ENCODE data around the gene ATG14. TPM values are rescaled to one million over a fixed set of nuclear protein-coding genes. Genes with fewer than 3 reads are reported as not detected.

The ATG14 gene, protein sequence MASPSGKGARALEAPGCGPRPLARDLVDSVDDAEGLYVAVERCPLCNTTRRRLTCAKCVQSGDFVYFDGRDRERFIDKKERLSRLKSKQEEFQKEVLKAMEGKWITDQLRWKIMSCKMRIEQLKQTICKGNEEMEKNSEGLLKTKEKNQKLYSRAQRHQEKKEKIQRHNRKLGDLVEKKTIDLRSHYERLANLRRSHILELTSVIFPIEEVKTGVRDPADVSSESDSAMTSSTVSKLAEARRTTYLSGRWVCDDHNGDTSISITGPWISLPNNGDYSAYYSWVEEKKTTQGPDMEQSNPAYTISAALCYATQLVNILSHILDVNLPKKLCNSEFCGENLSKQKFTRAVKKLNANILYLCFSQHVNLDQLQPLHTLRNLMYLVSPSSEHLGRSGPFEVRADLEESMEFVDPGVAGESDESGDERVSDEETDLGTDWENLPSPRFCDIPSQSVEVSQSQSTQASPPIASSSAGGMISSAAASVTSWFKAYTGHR
- 14.0 TPM for total RNA-seq (2013)
- polyA plus RNA-seq (1 to 10 TPM; 1.8 to 6.8 (median 3.3) TPM), polyA minus RNA-seq (4.2 and 7.0 TPM in 2 replicates), total RNA-seq (10.1 to 52.9 (median 29.5) reads per million in 11 experiments)

DNA sequence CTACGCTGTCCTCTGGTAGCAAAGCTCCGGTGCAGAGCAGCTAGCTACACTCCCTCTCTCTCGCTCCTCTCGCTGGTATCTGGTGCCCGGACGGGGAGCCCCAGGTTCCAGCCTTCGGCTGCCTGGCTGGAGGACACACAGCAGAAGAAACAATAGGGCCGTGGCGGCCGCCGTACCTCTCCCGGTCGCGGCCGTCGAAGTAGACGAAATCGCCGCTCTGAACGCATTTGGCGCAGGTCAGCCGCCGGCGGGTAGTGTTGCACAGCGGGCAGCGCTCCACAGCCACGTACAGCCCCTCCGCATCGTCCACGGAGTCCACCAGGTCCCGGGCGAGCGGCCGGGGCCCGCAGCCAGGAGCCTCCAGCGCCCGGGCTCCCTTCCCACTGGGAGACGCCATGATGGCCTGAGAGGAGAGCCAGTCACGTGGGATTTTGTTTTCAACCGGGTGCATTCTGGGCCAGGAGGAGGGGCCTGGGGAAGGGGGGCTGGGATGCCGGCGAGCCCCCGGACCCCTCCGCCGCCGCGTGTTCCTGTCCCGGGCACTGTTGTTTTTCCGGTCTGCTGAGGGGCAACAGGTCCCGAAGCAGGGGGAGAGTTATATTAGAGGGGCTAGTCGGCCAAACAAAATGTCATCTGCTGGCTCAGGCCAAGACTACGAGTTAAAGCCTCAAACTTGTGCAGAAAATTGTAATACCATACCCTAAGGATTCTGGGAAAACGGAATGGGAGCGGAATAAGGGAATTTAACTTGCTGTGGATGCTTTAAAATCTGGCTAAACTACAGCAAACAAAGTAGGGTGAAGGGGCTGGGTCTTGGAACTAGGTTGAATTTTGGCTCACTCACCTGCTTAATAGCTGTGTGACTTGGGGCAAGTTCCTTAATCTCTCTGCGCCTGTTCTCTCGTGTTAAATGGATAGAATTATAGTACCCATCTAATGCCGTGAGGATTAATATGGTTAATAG, at the start of gene ATG14:
Gene ATG14 (minus strand): TSS at position 405 of the 964 bp plus-strand sequence. CDS start 8 bp downstream, at position 397.
- Histone ChIP-seq H3K9ac (ENCODE audit: insufficient read depth, low read length, poor library complexity, severe bottlenecking) (peak within 1 kb of the TSS; percentile 98), H3K27me3 (ENCODE audit: control insufficient read depth in 2 of 2, insufficient read depth in 2 of 2, low read length in 2 of 2) (peaks cover 0 to 5% of the 10 kb centered on the region in 2 donors), H3K4me3 (replicated peaks in 1 of 3; ENCODE audit: low read depth in 2 of 3, low read length in 3 of 3) (peak within 1 kb of the TSS; percentile 73 to 96 (median 90)), H3K9me3 (replicated peaks in 1 of 2; ENCODE audit: control insufficient read depth in 1 of 2, insufficient read depth in 1 of 2, low read length in 2 of 2) (no peaks in the 10 kb centered on the region), H3K4me2 (replicated peaks; ENCODE audit: extremely low read depth, low read length, poor library complexity, severe bottlenecking) (peak within 1 kb of the TSS; percentile 91), H3K36me3 (replicated peaks in 1 of 2; ENCODE audit: control insufficient read depth in 1 of 2, insufficient read depth in 2 of 2, low read length in 2 of 2) (no peaks in the 10 kb centered on the region), H3K79me2 (ENCODE audit: insufficient read depth, low read length) (peaks cover 50% of the 10 kb centered on the region), H4K20me1 (ENCODE audit: insufficient read depth, low read length) (peaks cover 22% of the 10 kb centered on the region), H3K27ac (ENCODE audit: low read depth in 1 of 2, low read length in 2 of 2) (peak within 1 kb of the TSS; percentile 44 to 88), H3K4me1 (ENCODE audit: control insufficient read depth in 1 of 2, insufficient read depth in 2 of 2, low read length in 2 of 2) (peaks cover 17 to 20% of the 10 kb centered on the region in 2 donors), H2AFZ (ENCODE audit: insufficient read depth, low read depth, low read length, poor library complexity, severe bottlenecking) (peak within 1 kb of the TSS; percentile 98)
- H3K27me3 Mint-ChIP-seq (ENCODE audit: low read depth in 3 of 3), result peaks cover 2 to 6% (median 3%) of the 10 kb centered on the region in 3 donors
- peak; percentile 58 to 66 (median 61) for DNase-seq
- H3K4me3 Mint-ChIP-seq, result peak within 1 kb of the TSS; percentile 92 to 94
- H3K36me3 Mint-ChIP-seq, result peaks cover 0 to 18% of the 10 kb centered on the region in 2 donors
- H3K4me1 Mint-ChIP-seq, result peaks cover 28% of the 10 kb centered on the region
- no peaks in the 10 kb centered on the region for H3K9me3 Mint-ChIP-seq
- TF ChIP-seq, protein P1, sequence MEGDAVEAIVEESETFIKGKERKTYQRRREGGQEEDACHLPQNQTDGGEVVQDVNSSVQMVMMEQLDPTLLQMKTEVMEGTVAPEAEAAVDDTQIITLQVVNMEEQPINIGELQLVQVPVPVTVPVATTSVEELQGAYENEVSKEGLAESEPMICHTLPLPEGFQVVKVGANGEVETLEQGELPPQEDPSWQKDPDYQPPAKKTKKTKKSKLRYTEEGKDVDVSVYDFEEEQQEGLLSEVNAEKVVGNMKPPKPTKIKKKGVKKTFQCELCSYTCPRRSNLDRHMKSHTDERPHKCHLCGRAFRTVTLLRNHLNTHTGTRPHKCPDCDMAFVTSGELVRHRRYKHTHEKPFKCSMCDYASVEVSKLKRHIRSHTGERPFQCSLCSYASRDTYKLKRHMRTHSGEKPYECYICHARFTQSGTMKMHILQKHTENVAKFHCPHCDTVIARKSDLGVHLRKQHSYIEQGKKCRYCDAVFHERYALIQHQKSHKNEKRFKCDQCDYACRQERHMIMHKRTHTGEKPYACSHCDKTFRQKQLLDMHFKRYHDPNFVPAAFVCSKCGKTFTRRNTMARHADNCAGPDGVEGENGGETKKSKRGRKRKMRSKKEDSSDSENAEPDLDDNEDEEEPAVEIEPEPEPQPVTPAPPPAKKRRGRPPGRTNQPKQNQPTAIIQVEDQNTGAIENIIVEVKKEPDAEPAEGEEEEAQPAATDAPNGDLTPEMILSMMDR (IDR thresholded peaks at IDR 0.05), result no peak
- intact Hi-C loops (cut with micrococcal nuclease), result no loop called here
- H3K27ac Mint-ChIP-seq, result peak within 1 kb of the TSS; percentile 84 to 94 (median 92)
- under 1% methylated on average over 51 of the region's 57 CpGs for WGBS (ENCODE audit: insufficient coverage)

Data from CD14-positive monocyte (primary cell).